ENCODE data around the gene TBL1XR1. TPM values are rescaled to one million over a fixed set of nuclear protein-coding genes. Genes with fewer than 3 reads are reported as not detected.

TBL1XR1 gene
- total RNA-seq, 1 experiment from 2014 or later, result 180 TPM

- Histone ChIP-seq H3K9me3 (ENCODE audit: control insufficient read depth in 1 of 2, insufficient read depth in 1 of 2, low read depth in 1 of 2, low read length in 2 of 2) (no peaks in the 10 kb centered on the region), H3K4me3 (replicated peaks in 1 of 2; ENCODE audit: low read depth in 1 of 2, low read length in 2 of 2) (no peak overlapping the region), H3K27me3 (ENCODE audit: insufficient read depth, low read length) (no peaks in the 10 kb centered on the region), H3K27ac (ENCODE audit: low read depth, low read length) (no peak overlapping the region), H3K9me2 (ENCODE audit: insufficient read depth) (no peaks in the 10 kb centered on the region), H3K9ac (ENCODE audit: low read length) (no peak overlapping the region), H3K4me1 (ENCODE audit: control insufficient read depth in 1 of 2, insufficient read depth in 2 of 2, low read length in 2 of 2) (peaks cover 16 to 36% of the 10 kb centered on the region in 2 experiments), H2AFZ (ENCODE audit: low read depth, low read length, poor library complexity, severe bottlenecking) (no peak overlapping the region), H3K36me3 (ENCODE audit: control insufficient read depth in 1 of 2, insufficient read depth in 2 of 2, low read length in 2 of 2) (no peaks in the 10 kb centered on the region), H3K4me2 (ENCODE audit: low read length) (no peak overlapping the region), H3K79me2 (ENCODE audit: insufficient read depth, low read length) (peaks cover 81% of the 10 kb centered on the region), H4K20me1 (ENCODE audit: insufficient read depth) (peaks cover 9% of the 10 kb centered on the region; the same call in 1 of the 2 replicates)
- intact Hi-C loops (cut with micrococcal nuclease), result loop anchor here (5.0 to 10.0 kb wide), 2 partner anchors 291 to 681 kb away; no protein-coding TSS in a partner anchor
- DNase-seq (ENCODE audit: low read depth, low spot score) (no peak), ATAC-seq (no peak)
- BruUV-seq (replicated peaks), result no TSS peak
- POLR2A ChIA-PET, result interaction anchor here (2.9 kb wide), 1 partner anchor 164 kb away, joined by 10 read pairs; no protein-coding TSS in a partner anchor
- TF ChIP-seq YY1 (IDR thresholded peaks at IDR 0.05; ENCODE audit: extremely low read depth, insufficient replicate concordance, low read depth, low read length), result no peak
- no peak for TF ChIP-seq SP1 (IDR thresholded peaks at IDR 0.05; ENCODE audit: low read depth)
- TF ChIP-seq ZFX (IDR thresholded peaks at IDR 0.05), result no peak
- TF ChIP-seq CBX3 (IDR thresholded peaks at IDR 0.05; ENCODE audit: low read depth), result no peak
- no peak for TF ChIP-seq ZBTB33 (IDR thresholded peaks at IDR 0.05; ENCODE audit: extremely low read depth, insufficient replicate concordance, low read length)
- TF ChIP-seq ATF3 (IDR thresholded peaks at IDR 0.05), result no peak
- TF ChIP-seq SRF (IDR thresholded peaks at IDR 0.05; ENCODE audit: low read depth), result no peak
- TF ChIP-seq RAD21 (IDR thresholded peaks at IDR 0.05; ENCODE audit: low read depth), result no peak
- no peak for TF ChIP-seq EGR1 (IDR thresholded peaks at IDR 0.05; ENCODE audit: low read depth)
- no peak for TF ChIP-seq CEBPB (IDR thresholded peaks at IDR 0.05; ENCODE audit: low read depth)
- TF ChIP-seq ZNF274 (IDR thresholded peaks at IDR 0.05; ENCODE audit: low read depth, low read length), result no peak
- TF ChIP-seq FOSL1 (IDR thresholded peaks at IDR 0.05; ENCODE audit: low read depth), result no peak
- TF ChIP-seq TCF7L2 (IDR thresholded peaks at IDR 0.05; ENCODE audit: borderline replicate concordance, extremely low read depth, insufficient read depth, insufficient read length), result no peak
- TF ChIP-seq MAX (IDR thresholded peaks at IDR 0.05), result no peak
- TF ChIP-seq CTCF (IDR thresholded peaks at IDR 0.05 in 2 of 3, conservative IDR thresholded peaks at IDR 0.05 in 1 of 3; ENCODE audit: borderline replicate concordance in 1 of 3, insufficient read depth in 1 of 3, low read depth in 2 of 3, low read length in 2 of 3), result no peak
- no peak for TF ChIP-seq SIN3A (IDR thresholded peaks at IDR 0.05; ENCODE audit: low read depth)
- no peak for TF ChIP-seq ELF1 (IDR thresholded peaks at IDR 0.05; ENCODE audit: borderline replicate concordance, low read depth)
- no peak for TF ChIP-seq EZH2 (IDR thresholded peaks at IDR 0.05)
- no peak for TF ChIP-seq JUND (IDR thresholded peaks at IDR 0.05)
- no peak for TF ChIP-seq REST (IDR thresholded peaks at IDR 0.05; ENCODE audit: low read depth)
- CTCF ChIA-PET, result no interaction called here
- RAD21 ChIA-PET (ENCODE audit: low non-redundant PET in 1 of 2, low total read pairs in 2 of 2, uncharacterized antibody in 2 of 2, unreplicated experiment in 2 of 2), result no interaction called here
Observed at GRCh38 chr3:177193688-177194268, 3.5 kb downstream of the TBL1XR1 start.

Data from HCT116 (cell line).